Measurements from ENCODE around the gene KIAA0513.
"Not testable (repeated sequence)": the region's sequence is repeated elsewhere in the genome, so short reads cannot be mapped to it uniquely, and the experiment has no call there.

KIAA0513 gene

DNA sequence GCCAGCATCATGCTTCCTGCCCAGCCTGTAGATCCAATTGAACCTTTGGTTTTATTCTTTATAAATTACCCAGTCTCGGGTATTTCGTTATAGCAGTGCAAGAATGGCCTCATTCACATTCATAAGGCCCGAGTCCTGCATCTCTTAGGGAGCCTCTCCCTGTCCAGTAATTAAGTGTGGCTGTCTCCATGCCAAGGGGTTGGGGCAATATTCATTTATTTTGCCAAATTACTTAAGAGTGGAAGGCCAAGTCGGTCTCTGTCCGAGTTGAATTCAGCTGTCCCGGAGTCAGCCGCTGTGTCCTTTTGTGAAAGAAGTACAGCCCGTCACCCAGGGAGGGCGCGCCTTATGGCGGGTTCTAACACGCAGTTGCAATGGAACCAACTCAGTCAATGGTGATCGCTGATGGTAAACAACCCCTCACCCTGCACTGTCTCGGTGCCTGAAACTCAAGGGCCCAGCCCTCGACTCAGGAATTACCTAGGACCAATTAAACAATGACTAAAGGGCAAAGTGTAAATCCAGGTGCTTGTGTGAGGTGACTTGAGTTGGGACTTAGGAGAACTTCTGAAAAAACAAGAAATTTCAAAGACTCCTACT, 22.2 kb downstream of the KIAA0513 start:
- no peak for DNase-seq (ENCODE audit: low spot score)

- no peak for DNase-seq (ENCODE audit: low spot score)
Measured at GRCh38 chr16:85051067-85051581, 23.5 kb downstream of the KIAA0513 start.

- DNase-seq (ENCODE audit: low spot score), result no peak
Measured at GRCh38 chr16:85051683-85052082, 24.1 kb downstream of the KIAA0513 start.

- DNase-seq (ENCODE audit: low spot score), result no peak
Measured at GRCh38 chr16:85052536-85052935, 24.9 kb downstream of the KIAA0513 start.

GRCh38 chr16:85054321-85054720, 26.7 kb downstream of the KIAA0513 start:
- not testable (repeated sequence) for DNase-seq (ENCODE audit: low spot score)

GRCh38 chr16:85054948-85055492, 27.4 kb downstream of the KIAA0513 start:
- DNase-seq (ENCODE audit: low spot score), result no peak

GRCh38 chr16:85055493-85056210, 28.1 kb downstream of the KIAA0513 start:
- peak; percentile 43 for DNase-seq (ENCODE audit: low spot score)

GRCh38 chr16:85056211-85056748, 28.7 kb downstream of the KIAA0513 start:
- DNase-seq (ENCODE audit: low spot score), result peak; percentile 36

GRCh38 chr16:85057212-85057889, 29.8 kb downstream of the KIAA0513 start:
- no peak for DNase-seq (ENCODE audit: low spot score)

- no peak for DNase-seq (ENCODE audit: low spot score)
Measured at GRCh38 chr16:85057948-85058347, 30.4 kb downstream of the KIAA0513 start.

- no peak for DNase-seq (ENCODE audit: low spot score)
Measured at GRCh38 chr16:85058909-85059308, 31.3 kb downstream of the KIAA0513 start.

- DNase-seq (ENCODE audit: low spot score), result no peak
Measured at GRCh38 chr16:85061566-85061965, 34.0 kb downstream of the KIAA0513 start.

DNA sequence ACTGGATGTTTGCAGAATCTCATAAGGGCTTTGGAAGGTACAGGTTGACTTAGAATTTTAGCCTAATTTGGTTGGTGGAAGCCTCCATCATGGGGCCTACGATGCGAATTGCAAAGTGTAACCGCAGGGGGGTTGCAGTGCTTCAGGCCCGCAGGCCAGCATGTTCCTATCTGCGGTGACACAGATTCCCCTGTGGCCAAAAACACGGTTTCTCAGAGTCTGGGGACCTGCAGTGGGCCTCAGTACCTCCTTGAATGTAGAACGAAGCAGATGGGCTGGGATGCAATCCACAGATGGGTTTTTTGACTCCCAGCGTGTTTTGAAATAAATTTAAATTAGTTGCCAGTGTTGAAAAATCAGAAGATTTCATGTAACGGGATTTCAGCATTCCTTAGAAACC, 34.7 kb downstream of the KIAA0513 start:
- no peak for DNase-seq (ENCODE audit: low spot score)

DNA sequence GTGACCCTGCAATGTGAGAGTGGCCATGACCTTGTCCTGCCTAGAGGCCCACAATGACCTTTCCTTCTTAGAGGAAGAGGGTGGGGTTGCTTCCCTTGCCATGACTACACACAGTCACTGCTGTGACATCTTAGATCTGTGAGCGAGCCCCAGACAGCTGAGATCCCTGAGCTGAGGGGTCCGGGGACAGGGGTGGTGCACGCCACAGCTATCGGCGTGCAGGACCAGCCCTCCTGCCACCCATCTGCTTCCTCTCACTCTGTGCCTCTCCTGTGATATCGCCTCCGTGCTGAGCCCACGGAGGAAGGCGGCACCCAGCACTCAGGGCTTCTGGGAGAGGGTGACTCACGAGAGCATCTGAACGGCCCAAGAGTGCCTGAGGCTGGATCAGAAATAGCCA, 35.2 kb downstream of the KIAA0513 start:
- no peak for DNase-seq (ENCODE audit: low spot score)

GRCh38 chr16:85064186-85064585, 36.6 kb downstream of the KIAA0513 start:
- DNase-seq (ENCODE audit: low spot score), result no peak

GRCh38 chr16:85065099-85065498, 37.5 kb downstream of the KIAA0513 start:
- DNase-seq (ENCODE audit: low spot score), result no peak

DNA sequence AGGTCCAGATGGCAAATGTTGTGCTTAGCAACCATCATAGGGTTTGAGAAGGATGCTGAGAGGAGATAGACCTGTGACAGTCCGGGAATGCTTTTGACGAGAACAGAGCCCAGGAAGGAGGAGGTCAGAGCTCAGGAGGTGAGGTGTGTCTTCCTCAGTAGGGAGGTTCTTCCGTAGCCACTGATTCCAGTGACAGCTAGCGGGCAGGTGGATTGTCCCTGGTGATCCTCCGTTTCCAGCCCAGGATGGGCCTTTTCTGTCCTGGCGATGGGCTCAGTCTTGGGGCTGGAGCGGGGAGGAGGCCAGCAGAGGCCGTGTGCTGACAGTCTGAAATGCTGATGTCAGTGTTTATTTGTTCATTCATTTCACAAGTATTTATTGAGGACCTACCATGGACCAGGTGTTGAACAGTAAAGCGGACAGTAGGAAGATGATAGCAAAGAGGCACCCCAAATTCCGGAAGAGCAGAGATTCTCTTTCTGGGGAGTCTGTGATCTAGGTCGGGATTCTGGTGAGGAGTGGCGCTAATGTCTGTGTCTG, 38.8 kb downstream of the KIAA0513 start:
- DNase-seq (ENCODE audit: low spot score), result no peak

- no peak for DNase-seq (ENCODE audit: low spot score)
Measured at GRCh38 chr16:85067024-85067423, 39.4 kb downstream of the KIAA0513 start.

GRCh38 chr16:85067426-85067825, 39.8 kb downstream of the KIAA0513 start:
- DNase-seq (ENCODE audit: low spot score), result no peak

- no peak for DNase-seq (ENCODE audit: low spot score)
Measured at GRCh38 chr16:85068746-85069145, 41.2 kb downstream of the KIAA0513 start.

GRCh38 chr16:85069171-85069570, 41.6 kb downstream of the KIAA0513 start:
- no peak for DNase-seq (ENCODE audit: low spot score)

Data from AG20443 (cell line).